ENCODE data around the gene POU6F2. TPM values are rescaled to one million over a fixed set of nuclear protein-coding genes. Genes with fewer than 3 reads are reported as not detected.

Gene POU6F2
- total RNA-seq, 4 donors from 2014 or later: not detected

DNA sequence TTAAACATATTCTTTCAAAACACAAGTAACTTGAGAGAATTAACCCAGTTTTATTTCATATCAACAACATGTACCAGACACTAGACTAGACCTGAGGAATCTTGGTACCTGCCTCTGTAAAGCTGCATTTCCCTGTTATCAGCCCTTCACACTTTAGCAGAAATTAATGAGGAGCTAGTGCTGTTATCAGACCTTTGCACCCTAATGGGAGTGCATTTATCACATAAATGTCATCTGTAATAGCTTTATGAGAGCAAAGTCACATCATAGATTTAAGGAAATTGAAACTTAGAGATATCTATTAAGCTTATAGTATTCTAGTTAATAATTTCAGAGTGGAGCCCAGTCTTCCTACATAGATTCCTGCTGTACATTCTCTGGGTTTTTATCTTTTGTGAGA is 318.1 kb downstream of the POU6F2 start:
- Histone ChIP-seq H3K4me1 (no peaks in the 10 kb centered on the region), H3K27me3 (no peaks in the 10 kb centered on the region), H3K36me3 (no peaks in the 10 kb centered on the region), H3K4me3 (no peak overlapping the region), H3K27ac (no peak overlapping the region), H3K9me3 (no peaks in the 10 kb centered on the region)
- in situ Hi-C loops (cut with MboI; ENCODE audit: low sequenced_read_pairs in 4 of 4): no loop called here
- TF ChIP-seq POLR2A (IDR thresholded peaks at IDR 0.05): no peak
- TF ChIP-seq, protein P1, sequence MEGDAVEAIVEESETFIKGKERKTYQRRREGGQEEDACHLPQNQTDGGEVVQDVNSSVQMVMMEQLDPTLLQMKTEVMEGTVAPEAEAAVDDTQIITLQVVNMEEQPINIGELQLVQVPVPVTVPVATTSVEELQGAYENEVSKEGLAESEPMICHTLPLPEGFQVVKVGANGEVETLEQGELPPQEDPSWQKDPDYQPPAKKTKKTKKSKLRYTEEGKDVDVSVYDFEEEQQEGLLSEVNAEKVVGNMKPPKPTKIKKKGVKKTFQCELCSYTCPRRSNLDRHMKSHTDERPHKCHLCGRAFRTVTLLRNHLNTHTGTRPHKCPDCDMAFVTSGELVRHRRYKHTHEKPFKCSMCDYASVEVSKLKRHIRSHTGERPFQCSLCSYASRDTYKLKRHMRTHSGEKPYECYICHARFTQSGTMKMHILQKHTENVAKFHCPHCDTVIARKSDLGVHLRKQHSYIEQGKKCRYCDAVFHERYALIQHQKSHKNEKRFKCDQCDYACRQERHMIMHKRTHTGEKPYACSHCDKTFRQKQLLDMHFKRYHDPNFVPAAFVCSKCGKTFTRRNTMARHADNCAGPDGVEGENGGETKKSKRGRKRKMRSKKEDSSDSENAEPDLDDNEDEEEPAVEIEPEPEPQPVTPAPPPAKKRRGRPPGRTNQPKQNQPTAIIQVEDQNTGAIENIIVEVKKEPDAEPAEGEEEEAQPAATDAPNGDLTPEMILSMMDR (IDR thresholded peaks at IDR 0.05 in 4 of 5, conservative IDR thresholded peaks at IDR 0.05 in 1 of 5): no peak
- intact Hi-C loops (cut with DNase I; ENCODE audit: low total_unique reads): no loop called here
- ATAC-seq (no peak), DNase-seq (no peak)

DNA sequence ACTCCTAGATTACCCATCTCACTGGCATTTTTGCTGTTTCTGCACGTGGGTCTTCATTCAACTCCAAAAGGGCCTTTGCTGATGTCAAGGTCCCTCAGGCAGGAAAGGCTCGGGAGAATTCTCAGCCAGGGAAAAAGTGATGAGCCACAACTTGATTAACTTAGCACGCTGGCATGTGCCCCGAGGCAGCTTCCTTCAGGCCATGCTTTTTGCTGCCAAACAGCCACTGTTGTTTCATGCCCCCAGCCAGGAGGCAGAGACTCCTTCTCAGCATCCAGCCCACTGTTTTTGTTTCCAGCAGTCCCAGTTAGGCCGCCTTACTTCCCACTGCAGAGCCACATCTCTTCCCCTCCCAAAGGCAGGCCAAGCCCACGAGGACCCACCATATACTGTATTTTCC is 322.0 kb downstream of the POU6F2 start:
- Histone ChIP-seq H3K9me3 (no peaks in the 10 kb centered on the region), H3K4me3 (no peak overlapping the region), H3K36me3 (no peaks in the 10 kb centered on the region), H3K27me3 (no peaks in the 10 kb centered on the region), H3K27ac (no peak overlapping the region), H3K4me1 (no peaks in the 10 kb centered on the region)
- no peak for ATAC-seq
- TF ChIP-seq, protein P1 (IDR thresholded peaks at IDR 0.05 in 4 of 5, conservative IDR thresholded peaks at IDR 0.05 in 1 of 5): no peak
- TF ChIP-seq POLR2A (IDR thresholded peaks at IDR 0.05): no peak
- DNase-seq: no peak
- intact Hi-C loops (cut with DNase I; ENCODE audit: low total_unique reads): no loop called here
- in situ Hi-C loops (cut with MboI; ENCODE audit: low sequenced_read_pairs in 4 of 4): no loop called here

- no peak for DNase-seq
Observed at GRCh38 chr7:39300276-39300675, 322.6 kb downstream of the POU6F2 start.

GRCh38 chr7:39301543-39301942 is 323.8 kb downstream of the POU6F2 start:
- no peaks in the 10 kb centered on the region for H3K9me3 ChIP-seq
- no peaks in the 10 kb centered on the region for H3K4me1 ChIP-seq
- no peak for TF ChIP-seq POLR2A (IDR thresholded peaks at IDR 0.05)
- TF ChIP-seq, protein P1 (IDR thresholded peaks at IDR 0.05 in 4 of 5, conservative IDR thresholded peaks at IDR 0.05 in 1 of 5): no peak
- H3K27me3 ChIP-seq: no peaks in the 10 kb centered on the region
- in situ Hi-C loops (cut with MboI; ENCODE audit: low sequenced_read_pairs in 4 of 4): no loop called here
- H3K4me3 ChIP-seq: no peak overlapping the region
- no peak for ATAC-seq
- H3K27ac ChIP-seq: no peak overlapping the region
- H3K36me3 ChIP-seq: no peaks in the 10 kb centered on the region
- intact Hi-C loops (cut with DNase I; ENCODE audit: low total_unique reads): no loop called here
- no peak for DNase-seq

More at GRCh38 chr7:39300276-39300675, 322.6 kb downstream of the POU6F2 start:
- H3K27me3 ChIP-seq: no peaks in the 10 kb centered on the region
- in situ Hi-C loops (cut with MboI; ENCODE audit: low sequenced_read_pairs in 4 of 4) (no loop called here), intact Hi-C loops (cut with DNase I; ENCODE audit: low total_unique reads) (no loop called here)
- H3K36me3 ChIP-seq: no peaks in the 10 kb centered on the region
- no peak overlapping the region for H3K27ac ChIP-seq
- no peaks in the 10 kb centered on the region for H3K4me1 ChIP-seq
- H3K4me3 ChIP-seq: no peak overlapping the region
- TF ChIP-seq, protein P1 (IDR thresholded peaks at IDR 0.05 in 4 of 5, conservative IDR thresholded peaks at IDR 0.05 in 1 of 5): no peak
- TF ChIP-seq POLR2A (IDR thresholded peaks at IDR 0.05): no peak
- no peak for ATAC-seq
- H3K9me3 ChIP-seq: no peaks in the 10 kb centered on the region

GRCh38 chr7:39304178-39304577 is 326.5 kb downstream of the POU6F2 start:
- DNase-seq (no peak), ATAC-seq (no peak)
- no peaks in the 10 kb centered on the region for H3K36me3 ChIP-seq
- no peak overlapping the region for H3K27ac ChIP-seq
- in situ Hi-C loops (cut with MboI; ENCODE audit: low sequenced_read_pairs in 4 of 4) (no loop called here), intact Hi-C loops (cut with DNase I; ENCODE audit: low total_unique reads) (no loop called here)
- no peak for TF ChIP-seq POLR2A (IDR thresholded peaks at IDR 0.05)
- TF ChIP-seq, protein P1 (IDR thresholded peaks at IDR 0.05 in 4 of 5, conservative IDR thresholded peaks at IDR 0.05 in 1 of 5): no peak
- no peaks in the 10 kb centered on the region for H3K9me3 ChIP-seq
- H3K27me3 ChIP-seq: no peaks in the 10 kb centered on the region
- H3K4me3 ChIP-seq: no peak overlapping the region
- no peaks in the 10 kb centered on the region for H3K4me1 ChIP-seq
